GM18505 (cell line): ENCODE measurements around the gene ROPN1L.
"Not testable (repeated sequence)": the region's sequence is repeated elsewhere in the genome, so short reads cannot be mapped to it uniquely, and the experiment has no call there.

Source experiments
- ATAC-seq: cut with Tn5 transposase; IDR thresholded peaks from one replicate; pipeline ENCODE4 v1.9.1; 2021; ENCODE audit not compliant: unreplicated experiment
- POLR2A ChIP-seq: IDR thresholded peaks from 4 replicates; pipeline ENCODE4 v1.6.1; 2011; ENCODE audit warnings: borderline replicate concordance; ENCODE audit not compliant: insufficient read depth, insufficient read length; ENCODE audit errors: extremely low read depth

ROPN1L gene

DNA sequence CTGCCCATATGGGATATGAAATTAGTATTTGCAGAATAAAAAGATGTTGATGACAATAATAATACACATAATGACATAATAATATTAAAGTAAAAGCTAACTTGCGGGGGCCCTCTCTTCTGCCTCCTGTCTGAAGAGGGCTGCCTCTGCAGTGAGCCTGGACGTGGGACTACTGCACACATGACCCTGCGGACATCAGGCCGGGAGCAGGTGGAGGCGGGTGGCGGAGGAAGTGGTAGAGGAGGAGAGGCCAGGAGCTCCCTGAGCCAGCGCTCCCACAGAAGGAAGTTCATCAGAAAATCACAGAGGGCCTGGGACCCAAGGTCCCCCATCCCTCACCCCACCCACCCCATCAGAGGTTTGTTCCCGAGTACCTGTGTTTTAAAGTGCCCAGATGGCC lies 60.5 kb downstream of the ROPN1L start:
- no peak for TF ChIP-seq POLR2A
- no peak for ATAC-seq

DNA sequence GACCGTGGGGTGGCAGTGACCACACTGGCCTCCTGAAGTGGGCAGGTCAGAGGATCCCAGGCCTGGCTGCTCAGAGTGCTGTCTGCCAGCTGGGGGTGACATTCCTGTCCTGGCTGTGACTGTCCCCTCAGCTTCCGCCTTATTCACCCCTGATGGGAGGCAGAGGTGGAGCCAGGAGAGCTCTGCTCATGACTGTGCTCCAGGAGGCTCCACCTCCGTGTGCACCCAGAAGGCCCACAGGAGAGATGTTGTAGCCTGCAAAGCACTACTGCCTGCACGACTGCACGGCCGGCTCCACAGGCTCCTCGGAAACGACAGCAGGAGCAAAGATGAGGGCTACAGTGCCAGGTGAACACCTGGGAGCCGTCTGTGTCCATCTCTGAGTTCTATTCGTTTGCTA lies 60.9 kb downstream of the ROPN1L start:
- ATAC-seq: no peak
- no peak for TF ChIP-seq POLR2A

DNA sequence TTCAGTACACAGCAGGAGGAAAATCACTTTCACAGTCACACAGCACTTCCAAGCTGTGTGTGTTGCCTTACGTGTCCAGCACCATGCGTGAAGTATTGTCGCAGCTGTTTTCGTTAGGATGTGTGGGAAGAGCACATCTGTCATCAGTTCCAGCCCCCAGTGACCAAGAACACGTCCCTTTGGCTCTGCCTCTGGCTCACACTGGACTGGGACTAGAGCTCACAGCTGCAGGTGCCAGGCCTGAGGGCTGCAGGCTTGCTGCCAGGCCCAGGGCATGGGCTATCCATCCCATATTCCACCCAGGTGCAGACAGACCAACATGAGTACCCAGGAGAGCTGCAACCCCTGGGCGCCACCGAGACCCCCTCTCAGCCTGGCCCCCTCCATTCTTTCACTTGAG lies 61.6 kb downstream of the ROPN1L start:
- TF ChIP-seq POLR2A: no peak
- ATAC-seq: no peak

DNA sequence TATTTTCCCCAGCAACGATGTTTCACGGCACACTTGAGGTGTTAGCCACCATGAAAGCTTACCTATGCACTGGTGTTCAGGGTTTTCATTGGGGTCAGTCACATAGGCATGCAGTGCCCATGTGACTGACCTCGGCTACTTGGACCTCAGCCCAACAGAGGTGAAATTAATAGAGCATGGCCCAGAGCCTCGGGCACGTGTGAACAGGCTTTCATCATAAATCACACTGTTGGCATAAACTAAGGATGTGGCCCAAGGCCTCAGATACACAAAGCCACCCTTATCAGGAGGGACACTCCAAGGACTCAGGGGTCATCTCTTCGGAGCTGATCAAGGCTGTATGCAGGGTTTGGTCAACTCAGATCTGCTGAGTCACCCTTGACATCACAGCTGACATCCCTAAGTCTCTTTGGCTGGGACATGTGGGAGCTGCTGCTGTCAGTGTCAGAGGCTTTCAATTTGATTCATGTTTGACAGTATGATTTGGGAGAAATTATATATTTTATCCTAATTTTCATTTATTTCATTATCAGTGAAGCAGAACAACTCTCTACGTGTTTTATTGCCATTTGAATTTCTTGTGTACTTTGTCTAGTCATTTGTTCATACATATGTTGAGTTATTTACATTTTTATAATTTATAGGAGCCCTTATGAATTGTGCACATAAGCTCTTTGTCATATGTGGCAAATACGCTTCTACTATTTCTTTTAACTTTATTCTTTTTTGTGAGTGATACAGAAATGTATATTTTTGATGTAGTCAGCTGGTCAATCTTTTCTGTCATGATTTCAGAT lies 62.5 kb downstream of the ROPN1L start:
- no peak for ATAC-seq
- TF ChIP-seq POLR2A: no peak

DNA sequence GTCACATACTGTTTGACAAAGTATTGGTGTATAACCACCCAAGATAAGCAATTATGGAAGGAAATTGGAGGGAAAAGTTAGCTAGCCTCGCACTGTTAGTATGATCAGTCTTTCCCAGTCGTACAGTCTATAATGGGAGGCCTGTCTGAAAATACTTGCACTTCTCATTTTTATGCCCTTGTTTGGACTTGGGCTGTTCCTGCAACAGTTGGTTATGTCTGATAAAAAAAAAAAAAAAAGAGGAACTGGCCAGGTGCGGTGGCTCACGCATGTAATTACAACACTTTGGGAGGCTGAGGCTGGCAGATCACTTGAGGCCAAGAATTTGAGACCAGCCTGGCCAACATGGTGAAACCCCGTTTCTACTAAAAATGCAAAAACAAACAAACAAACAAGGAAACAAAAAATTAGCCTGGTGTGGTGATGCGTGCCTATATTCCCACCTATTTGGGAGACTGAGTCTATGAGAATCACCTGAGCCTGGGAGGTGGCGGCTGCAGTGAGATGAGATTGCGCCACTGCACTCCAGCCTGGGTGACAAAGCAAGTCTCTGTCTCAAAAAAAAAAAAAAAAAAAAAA lies 63.9 kb downstream of the ROPN1L start:
- TF ChIP-seq POLR2A: no peak
- peak; percentile 79 for ATAC-seq

DNA sequence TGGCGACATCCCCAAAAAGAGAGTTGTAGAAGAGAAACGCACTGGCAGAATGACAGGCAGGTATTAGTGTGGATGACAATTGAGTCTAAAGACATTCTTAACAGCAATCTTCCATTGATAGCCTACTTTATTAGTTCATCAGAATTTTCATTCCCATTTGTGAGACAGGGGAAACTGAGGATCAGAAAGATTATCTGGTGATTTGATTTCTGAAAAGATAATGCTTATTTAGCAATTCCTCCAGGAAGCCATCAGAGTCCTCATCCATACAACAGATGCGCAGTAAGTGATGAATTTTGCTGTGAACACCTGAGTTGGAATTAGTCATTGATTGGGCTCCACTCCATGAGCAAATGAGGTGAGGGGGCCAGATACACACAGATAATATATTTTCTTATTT lies 64.9 kb downstream of the ROPN1L start:
- ATAC-seq: no peak
- no peak for TF ChIP-seq POLR2A

DNA sequence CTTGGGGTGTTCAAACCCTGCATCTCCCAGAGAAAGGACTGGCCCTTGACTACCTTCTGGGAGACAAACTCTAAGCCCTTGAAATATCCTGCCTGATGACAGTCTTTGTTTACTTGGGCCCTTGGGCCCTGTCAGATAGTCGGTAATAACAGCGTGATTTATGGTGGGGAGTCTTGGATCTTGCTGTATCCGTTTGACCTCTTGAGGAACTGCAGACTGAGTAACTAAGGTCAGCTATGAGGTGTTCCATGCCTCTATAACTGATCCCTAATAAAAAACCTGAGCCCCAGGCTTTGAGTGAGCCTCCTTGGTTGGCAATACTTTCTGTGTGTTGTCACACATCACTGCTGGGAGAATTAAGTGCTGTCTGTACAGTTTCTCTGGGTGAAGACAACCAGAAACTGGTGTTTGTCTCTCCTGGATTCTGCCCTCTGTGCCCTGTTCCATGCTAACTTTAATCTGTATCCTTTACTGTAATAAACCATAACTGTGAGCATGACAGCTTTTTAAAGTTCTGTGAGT lies 66.0 kb downstream of the ROPN1L start:
- no peak for ATAC-seq
- no peak for TF ChIP-seq POLR2A

DNA sequence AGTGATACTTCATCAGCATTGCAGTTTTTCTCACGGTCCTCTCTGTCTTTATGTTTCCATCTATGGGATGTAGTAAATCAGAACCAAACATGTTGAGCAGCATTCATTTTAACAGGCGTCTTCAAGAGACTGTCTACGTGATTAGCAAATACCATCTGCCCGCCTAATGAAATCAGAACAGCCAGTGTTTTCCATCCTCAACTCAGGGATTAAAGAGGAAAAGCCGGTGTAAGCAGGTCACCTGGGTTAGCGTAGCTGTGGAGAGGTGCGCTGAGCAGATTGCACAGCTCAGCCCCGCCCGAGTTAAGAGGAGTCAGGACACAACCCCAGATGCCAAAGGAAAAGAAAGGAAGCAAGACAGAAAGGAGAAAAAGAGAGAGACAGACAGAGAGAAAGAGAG lies 67.9 kb downstream of the ROPN1L start:
- ATAC-seq: no peak
- TF ChIP-seq POLR2A: no peak

DNA sequence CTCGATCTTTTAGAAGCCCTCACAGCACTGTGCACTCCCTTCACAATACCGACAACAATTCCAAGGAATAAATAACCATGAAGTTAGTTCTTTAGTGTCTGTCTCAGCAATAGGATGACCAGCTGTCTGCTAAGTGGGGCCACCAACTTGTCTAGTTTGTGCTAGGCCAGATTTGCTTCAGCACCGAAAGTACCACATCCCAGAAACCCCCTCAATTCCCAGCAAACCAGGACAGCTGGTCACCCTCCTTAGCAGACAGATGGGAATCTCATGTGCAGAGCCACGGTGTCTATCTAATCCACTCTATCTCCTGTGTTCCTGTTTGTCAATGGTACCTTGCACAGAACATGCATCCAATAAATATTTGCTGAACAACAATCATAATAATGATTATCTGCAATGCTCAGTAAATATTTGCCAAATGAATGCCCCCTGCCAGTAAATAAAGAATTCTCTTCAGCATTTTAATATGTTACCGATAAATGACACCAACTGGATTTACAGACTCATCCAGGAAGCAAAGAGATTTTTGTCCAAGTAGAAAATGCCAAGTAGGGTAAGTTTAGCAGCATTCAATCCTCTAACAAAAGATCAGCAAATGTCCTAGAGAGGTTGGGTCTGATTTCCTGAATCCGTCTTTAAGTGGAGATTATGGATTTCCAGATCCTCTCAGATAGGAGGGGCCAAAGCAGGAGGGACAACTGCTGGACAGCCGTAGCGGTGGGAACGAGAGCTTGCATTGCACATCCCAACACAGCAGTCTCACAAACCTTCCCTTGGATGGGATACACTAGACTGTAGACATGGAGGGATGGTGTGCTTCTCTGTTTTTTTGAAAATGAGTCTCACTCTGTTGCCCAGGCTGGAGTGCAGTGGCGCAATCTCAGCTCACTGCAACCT lies 70.3 kb downstream of the ROPN1L start:
- TF ChIP-seq POLR2A: no peak
- ATAC-seq: no peak

DNA sequence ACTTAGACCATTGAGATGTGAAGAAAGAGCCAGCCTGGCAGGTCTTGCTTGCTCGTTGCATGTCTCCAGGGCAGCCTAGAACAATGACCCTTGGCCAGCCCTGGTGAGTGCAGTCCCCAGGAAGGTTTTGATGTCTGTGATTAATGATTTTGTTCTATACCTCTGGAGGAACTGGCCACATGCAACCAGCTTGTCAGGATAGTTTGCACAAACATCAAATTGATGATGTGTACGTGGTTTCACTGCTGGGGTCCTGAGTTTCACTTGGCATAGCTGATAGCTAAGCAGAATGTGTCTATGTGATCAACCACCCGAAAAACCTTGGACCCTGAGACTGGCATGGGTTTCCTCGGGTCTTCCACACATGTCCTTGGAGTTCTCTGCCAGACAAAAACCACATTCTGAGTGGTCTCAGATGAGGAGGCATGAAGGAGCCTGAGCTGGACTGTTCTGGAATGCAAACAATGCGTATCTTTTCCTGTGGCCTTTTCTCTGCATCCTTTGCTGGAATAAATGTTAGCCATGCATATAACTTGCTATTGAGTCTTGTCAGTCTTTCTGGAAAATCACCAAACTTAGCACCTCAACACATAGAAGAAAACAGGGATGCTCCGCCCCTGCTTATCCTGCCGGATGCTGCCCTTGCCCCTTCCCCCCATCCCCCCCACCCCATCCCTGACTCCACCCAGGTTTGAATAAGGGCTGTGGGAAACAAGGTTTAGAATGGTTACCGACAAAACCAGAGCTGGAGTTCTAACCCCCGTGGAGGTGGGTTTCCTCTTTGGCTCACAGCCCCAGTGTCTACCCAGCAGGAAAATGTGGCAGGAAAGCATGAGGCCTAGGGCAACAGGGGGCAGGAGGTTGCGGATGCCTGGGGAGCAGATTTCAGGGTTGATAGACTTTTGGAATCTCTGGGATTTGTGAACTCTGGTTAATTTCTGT lies 72.1 kb downstream of the ROPN1L start:
- TF ChIP-seq POLR2A: no peak
- no peak for ATAC-seq

DNA sequence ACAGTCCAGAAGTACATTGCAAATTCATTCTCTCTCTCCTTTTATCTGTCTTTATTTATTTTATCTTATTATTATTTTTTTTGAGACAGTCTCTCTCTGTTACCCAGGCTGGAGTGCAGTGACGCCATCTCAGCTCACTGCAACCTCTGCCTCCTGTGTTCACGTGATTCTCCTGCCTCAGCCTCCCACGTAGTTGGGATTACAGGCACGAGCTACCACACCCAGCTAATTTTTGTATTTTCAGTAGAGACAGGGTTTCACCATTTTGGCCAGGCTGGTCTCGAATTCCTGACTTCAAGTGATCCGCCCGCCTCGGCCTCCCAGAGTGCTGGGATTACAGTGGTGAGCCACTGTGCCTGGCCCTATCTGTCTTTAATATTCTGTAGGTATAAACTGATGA lies 72.9 kb downstream of the ROPN1L start:
- ATAC-seq: not testable (repeated sequence)
